ENCODE measurements around the gene ASH1L. TPM values are rescaled to one million over a fixed set of nuclear protein-coding genes. Genes with fewer than 3 reads are reported as not detected.

Gene ASH1L
- total RNA-seq, 6 experiments from 2014 or later = 25.7 to 32.5 (median 26.7) TPM

DNA sequence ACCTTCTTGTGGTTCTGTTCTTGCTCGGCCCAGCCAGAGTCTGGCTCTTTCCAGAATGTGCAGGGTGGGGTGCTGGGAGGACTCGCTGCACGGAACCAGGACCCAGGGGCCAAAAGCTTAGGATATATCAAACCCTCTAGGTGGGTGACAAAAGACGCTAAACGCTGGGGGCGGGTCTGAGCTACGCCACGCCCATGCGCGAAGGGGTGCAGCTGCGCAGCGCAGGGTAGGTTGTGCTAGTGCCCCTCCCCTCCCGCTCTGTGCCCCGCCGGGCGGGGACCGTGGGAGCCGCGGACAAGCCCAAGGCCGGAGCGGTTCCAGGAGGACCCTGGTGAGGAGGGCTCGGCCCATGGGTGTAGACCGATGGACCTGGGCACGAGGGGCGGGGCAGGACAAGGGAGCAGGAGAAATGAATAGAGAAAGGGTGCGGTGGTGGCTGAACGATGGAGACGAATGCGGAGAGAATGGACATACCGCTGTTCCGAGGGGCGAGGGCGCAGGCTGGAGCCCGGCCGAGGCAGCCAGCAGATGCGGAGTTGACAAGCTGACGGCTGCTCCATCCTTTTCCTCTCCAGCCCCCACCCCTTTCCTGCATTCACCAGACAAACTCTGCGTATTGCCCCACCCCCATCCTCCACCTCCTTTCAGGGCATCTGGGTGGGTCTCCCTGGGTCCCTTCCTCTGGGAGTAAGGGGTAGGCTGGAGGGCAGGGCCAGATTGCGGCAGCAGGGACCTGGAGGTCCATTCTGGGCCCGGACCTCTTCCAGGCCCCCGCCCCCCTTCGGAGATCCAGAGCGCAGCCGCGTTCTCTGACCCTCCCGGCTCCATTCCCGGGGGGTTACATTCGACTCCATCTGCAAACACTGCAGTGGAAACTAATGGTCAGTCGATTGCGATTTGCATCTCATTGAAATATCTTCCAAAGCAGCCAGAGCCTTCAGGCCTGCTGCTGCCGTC lies 241.7 kb downstream of the ASH1L start, which contains the start of gene RUSC1:
TSS of gene RUSC1 (plus strand) at position 234 of the 957 bp plus-strand sequence. CDS start 880 bp downstream, outside the sequence.
- peak within 1 kb of the TSS; percentile 96 for H3K4me3 Mint-ChIP-seq
- H3K27me3 Mint-ChIP-seq (ENCODE audit: insufficient read depth) = peaks cover 11% of the 10 kb centered on the region
- peaks cover under 1% of the 10 kb centered on the region; the same call in 1 of the 2 replicates for H3K36me3 Mint-ChIP-seq (ENCODE audit: low read depth)
- TF ChIP-seq, protein P1, sequence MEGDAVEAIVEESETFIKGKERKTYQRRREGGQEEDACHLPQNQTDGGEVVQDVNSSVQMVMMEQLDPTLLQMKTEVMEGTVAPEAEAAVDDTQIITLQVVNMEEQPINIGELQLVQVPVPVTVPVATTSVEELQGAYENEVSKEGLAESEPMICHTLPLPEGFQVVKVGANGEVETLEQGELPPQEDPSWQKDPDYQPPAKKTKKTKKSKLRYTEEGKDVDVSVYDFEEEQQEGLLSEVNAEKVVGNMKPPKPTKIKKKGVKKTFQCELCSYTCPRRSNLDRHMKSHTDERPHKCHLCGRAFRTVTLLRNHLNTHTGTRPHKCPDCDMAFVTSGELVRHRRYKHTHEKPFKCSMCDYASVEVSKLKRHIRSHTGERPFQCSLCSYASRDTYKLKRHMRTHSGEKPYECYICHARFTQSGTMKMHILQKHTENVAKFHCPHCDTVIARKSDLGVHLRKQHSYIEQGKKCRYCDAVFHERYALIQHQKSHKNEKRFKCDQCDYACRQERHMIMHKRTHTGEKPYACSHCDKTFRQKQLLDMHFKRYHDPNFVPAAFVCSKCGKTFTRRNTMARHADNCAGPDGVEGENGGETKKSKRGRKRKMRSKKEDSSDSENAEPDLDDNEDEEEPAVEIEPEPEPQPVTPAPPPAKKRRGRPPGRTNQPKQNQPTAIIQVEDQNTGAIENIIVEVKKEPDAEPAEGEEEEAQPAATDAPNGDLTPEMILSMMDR (IDR thresholded peaks at IDR 0.05) = no peak
- H3K4me1 Mint-ChIP-seq (ENCODE audit: low read depth) = peaks cover 35% of the 10 kb centered on the region
- H3K27ac Mint-ChIP-seq = peak within 1 kb of the TSS; percentile 86
- peak; percentile 27 for DNase-seq
- H3K9me3 Mint-ChIP-seq = no peaks in the 10 kb centered on the region

DNA sequence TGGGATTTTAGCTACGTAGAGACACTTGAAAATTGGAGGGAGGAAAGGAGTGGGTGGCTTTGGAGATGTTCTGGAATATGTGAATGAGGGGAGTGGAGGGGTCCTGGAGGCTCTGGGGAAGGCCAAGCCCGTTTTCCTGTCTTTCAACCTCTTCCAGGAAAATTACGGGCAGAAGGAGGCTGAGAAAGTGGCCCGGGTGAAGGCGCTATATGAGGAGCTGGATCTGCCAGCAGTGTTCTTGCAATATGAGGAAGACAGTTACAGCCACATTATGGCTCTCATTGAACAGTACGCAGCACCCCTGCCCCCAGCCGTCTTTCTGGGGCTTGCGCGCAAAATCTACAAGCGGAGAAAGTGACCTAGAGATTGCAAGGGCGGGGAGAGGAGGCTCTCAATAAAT lies 242.4 kb downstream of the ASH1L start:
- Mint-ChIP-seq H3K27ac (peak overlapping the region; percentile 17; the same call in 1 of the 2 replicates), H3K4me3 (peak overlapping the region; percentile 96), H3K36me3 (ENCODE audit: low read depth) (no peaks in the 10 kb centered on the region), H3K27me3 (ENCODE audit: insufficient read depth) (peaks cover 10% of the 10 kb centered on the region), H3K9me3 (no peaks in the 10 kb centered on the region), H3K4me1 (ENCODE audit: low read depth) (peaks cover 29% of the 10 kb centered on the region)
- TF ChIP-seq, protein P1 (IDR thresholded peaks at IDR 0.05) = no peak
- no peak for DNase-seq

DNA sequence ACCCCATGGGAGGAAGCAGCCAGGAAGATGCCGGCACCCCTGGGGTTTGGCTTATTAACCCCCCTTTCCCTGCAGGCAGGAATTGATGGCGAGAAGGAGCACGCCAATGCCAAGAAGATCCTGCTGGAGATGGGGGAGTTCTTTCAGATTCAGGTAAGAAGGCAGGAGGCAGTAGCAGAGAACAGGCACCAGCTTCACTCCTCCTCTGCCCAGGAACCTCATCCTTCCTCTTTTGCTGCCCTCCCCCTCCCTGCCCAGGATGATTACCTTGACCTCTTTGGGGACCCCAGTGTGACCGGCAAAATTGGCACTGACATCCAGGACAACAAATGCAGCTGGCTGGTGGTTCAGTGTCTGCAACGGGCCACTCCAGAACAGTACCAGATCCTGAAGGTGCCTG lies 243.1 kb downstream of the ASH1L start:
- TF ChIP-seq, protein P1 (IDR thresholded peaks at IDR 0.05) = no peak
- peak overlapping the region; percentile 96; the same call in 1 of the 2 replicates for H3K4me3 Mint-ChIP-seq
- peak overlapping the region; percentile 42; the same call in 1 of the 2 replicates for H3K27ac Mint-ChIP-seq
- peaks cover 29% of the 10 kb centered on the region for H3K4me1 Mint-ChIP-seq (ENCODE audit: low read depth)
- H3K36me3 Mint-ChIP-seq (ENCODE audit: low read depth) = no peaks in the 10 kb centered on the region
- DNase-seq = no peak
- peaks cover 7% of the 10 kb centered on the region for H3K27me3 Mint-ChIP-seq (ENCODE audit: insufficient read depth)
- no peaks in the 10 kb centered on the region for H3K9me3 Mint-ChIP-seq

DNA sequence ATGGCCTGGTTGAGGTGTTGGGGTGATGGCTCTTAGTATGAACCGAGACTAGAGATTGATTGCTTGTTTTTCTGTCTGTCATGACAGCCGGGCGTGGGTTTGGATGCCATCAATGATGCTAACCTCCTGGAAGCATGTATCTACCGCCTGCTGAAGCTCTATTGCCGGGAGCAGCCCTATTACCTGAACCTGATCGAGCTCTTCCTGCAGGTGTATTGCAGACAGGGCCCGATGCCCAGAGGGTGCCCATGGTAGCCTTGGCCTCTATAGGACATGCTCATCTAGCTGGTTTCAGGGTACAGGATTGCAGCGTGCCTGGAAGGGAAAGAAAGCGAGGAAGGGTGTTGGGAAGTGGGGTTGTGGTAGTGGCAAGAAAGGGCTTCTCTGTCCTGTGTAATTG lies 244.5 kb downstream of the ASH1L start:
- H3K9me3 Mint-ChIP-seq = no peaks in the 10 kb centered on the region
- H3K36me3 Mint-ChIP-seq (ENCODE audit: low read depth) = no peaks in the 10 kb centered on the region
- peaks cover 35% of the 10 kb centered on the region for H3K4me1 Mint-ChIP-seq (ENCODE audit: low read depth)
- DNase-seq = no peak
- TF ChIP-seq, protein P1 (IDR thresholded peaks at IDR 0.05) = no peak
- no peak overlapping the region for H3K4me3 Mint-ChIP-seq
- peaks cover 2% of the 10 kb centered on the region for H3K27me3 Mint-ChIP-seq (ENCODE audit: insufficient read depth)
- no peak overlapping the region for H3K27ac Mint-ChIP-seq

DNA sequence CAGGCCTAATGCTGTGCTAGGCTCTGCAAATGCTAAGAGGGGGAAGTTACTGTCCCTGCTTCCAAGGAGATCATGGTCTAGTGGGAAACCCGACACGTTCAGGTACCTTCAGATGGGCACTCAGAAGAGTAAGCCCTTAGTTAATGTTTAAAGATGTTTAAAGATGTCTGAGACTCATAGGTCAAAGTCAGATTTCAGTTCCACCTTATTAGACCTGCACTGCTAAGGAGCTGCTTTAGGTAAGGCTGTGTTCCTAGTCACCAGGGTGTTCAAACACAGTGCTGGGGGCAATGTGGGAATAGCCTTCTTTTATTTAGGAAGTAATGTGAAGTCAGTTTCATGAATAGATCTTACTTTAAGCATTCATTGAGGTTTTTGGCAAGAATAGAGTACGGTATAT lies 245.7 kb downstream of the ASH1L start:
- H3K4me1 Mint-ChIP-seq (ENCODE audit: low read depth) = peaks cover 29% of the 10 kb centered on the region
- no peak overlapping the region for H3K27ac Mint-ChIP-seq
- DNase-seq = no peak

More for the DNA sequence above, 245.7 kb downstream of the ASH1L start:
- Mint-ChIP-seq H3K4me3 (no peak overlapping the region), H3K36me3 (ENCODE audit: low read depth) (no peaks in the 10 kb centered on the region), H3K9me3 (no peaks in the 10 kb centered on the region), H3K27me3 (ENCODE audit: insufficient read depth) (peaks cover 2% of the 10 kb centered on the region)
- TF ChIP-seq, protein P1 (IDR thresholded peaks at IDR 0.05) = no peak

Data from HFFc6 (cell line).